Activated CD4-positive, alpha-beta T cell treated with anti-CD3 and anti-CD28 coated beads, Interleukin-2, amount 10 ng/mL, durations not matched to agents 7 days and 5 days (primary cell): ENCODE measurements around the gene MUC12. TPM values are rescaled to one million over a fixed set of nuclear protein-coding genes. Genes with fewer than 3 reads are reported as not detected.
"Not testable (repeated sequence)": the region's sequence is repeated elsewhere in the genome, so short reads cannot be mapped to it uniquely, and the experiment has no call there.

Experiments
- CTCF ChIA-PET: fragments of 350-600 bp; sonication (Branson Sonifier 250); formaldehyde crosslinking; loops from one replicate; lab custom pipeline; 2021; ENCODE audit warnings: antibody characterized with exemption; lab: Charles Lee
- POLR2A ChIA-PET: fragments of 350-600 bp; sonication (Branson Sonifier 250); formaldehyde crosslinking; loops from one replicate; lab custom pipeline; 2021; ENCODE audit warnings: antibody characterized with exemption; lab: Charles Lee
- DNase-seq: peaks from one replicate; pipeline ENCODE4 v3.0.0-alpha.2; 2020
- H3K27ac Mint-ChIP-seq: one replicate; pipeline ENCODE4 v1.8.0; 2021; ENCODE audit warnings: mild to moderate bottlenecking, moderate library complexity, mixed read lengths
- H3K27me3 Mint-ChIP-seq: one replicate; pipeline ENCODE4 v1.8.0; 2021; ENCODE audit warnings: mixed read lengths
- H3K36me3 Mint-ChIP-seq: one replicate; pipeline ENCODE4 v1.8.0; 2021; ENCODE audit warnings: low read depth, mixed read lengths
- H3K4me1 Mint-ChIP-seq: one replicate; pipeline ENCODE4 v1.8.0; 2021; ENCODE audit warnings: mixed read lengths
- H3K4me3 Mint-ChIP-seq: one replicate; pipeline ENCODE4 v1.8.0; 2021; ENCODE audit warnings: mild to moderate bottlenecking, moderate library complexity, mixed read lengths
- H3K9me3 Mint-ChIP-seq: one replicate; pipeline ENCODE4 v1.8.0; 2021; ENCODE audit warnings: mixed read lengths
- total RNA-seq, 2 experiments: library from RNA; stranded (reverse); gene quantifications; one replicate each; pipeline ENCODE4 v1.2.3, GENCODE V29; 2021

The MUC12 gene
- total RNA-seq, 2 experiments from 2014 or later: not detected

- no peak overlapping the region for H3K27ac Mint-ChIP-seq
- H3K4me3 Mint-ChIP-seq: no peak overlapping the region
- no peaks in the 10 kb centered on the region for H3K27me3 Mint-ChIP-seq
- no peaks in the 10 kb centered on the region for H3K9me3 Mint-ChIP-seq
- H3K36me3 Mint-ChIP-seq: no peaks in the 10 kb centered on the region
- POLR2A ChIA-PET: no interaction called here
- no peak for DNase-seq
- CTCF ChIA-PET: interaction anchor here (0.9 to 2.6 kb wide), 2 partner anchors 9 to 20 kb away, joined by 3 to 8 read pairs; partner anchors contain the start of gene MUC12
- no peaks in the 10 kb centered on the region for H3K4me1 Mint-ChIP-seq
Observed at GRCh38 chr7:100978300-100978699, 8.9 kb downstream of the MUC12 start.

GRCh38 chr7:100983451-100984187 is 14.3 kb downstream of the MUC12 start:
- ChIA-PET POLR2A (no interaction called here), CTCF (no interaction called here)

GRCh38 chr7:100984241-100984918 is 15.0 kb downstream of the MUC12 start:
- not testable (repeated sequence) for H3K9me3 Mint-ChIP-seq

More at GRCh38 chr7:100983451-100984187, 14.3 kb downstream of the MUC12 start:
- Mint-ChIP-seq H3K27ac (no peak overlapping the region), H3K36me3 (no peaks in the 10 kb centered on the region), H3K27me3 (peaks cover 2% of the 10 kb centered on the region), H3K4me1 (no peaks in the 10 kb centered on the region), H3K9me3 (no peaks in the 10 kb centered on the region), H3K4me3 (no peak overlapping the region)
- DNase-seq: no peak

GRCh38 chr7:100985033-100985797 is 15.8 kb downstream of the MUC12 start:
- H3K27ac Mint-ChIP-seq, POLR2A ChIA-PET, H3K27me3 Mint-ChIP-seq, H3K4me1 Mint-ChIP-seq, H3K4me3 Mint-ChIP-seq, H3K9me3 Mint-ChIP-seq, DNase-seq, H3K36me3 Mint-ChIP-seq, CTCF ChIA-PET: not testable (repeated sequence)

More at GRCh38 chr7:100984241-100984918, 15.0 kb downstream of the MUC12 start:
- H3K36me3 Mint-ChIP-seq, POLR2A ChIA-PET, DNase-seq, H3K4me1 Mint-ChIP-seq, H3K27me3 Mint-ChIP-seq, CTCF ChIA-PET, H3K4me3 Mint-ChIP-seq, H3K27ac Mint-ChIP-seq: not testable (repeated sequence)

GRCh38 chr7:100991631-100992030 is 22.3 kb downstream of the MUC12 start:
- CTCF ChIA-PET: interaction anchor here (0.6 kb wide), 2 partner anchors 191 to 1817 kb away, joined by 3 read pairs; no protein-coding TSS in a partner anchor
- H3K27ac Mint-ChIP-seq: no peak overlapping the region
- DNase-seq: no peak
- H3K4me1 Mint-ChIP-seq: no peaks in the 10 kb centered on the region
- POLR2A ChIA-PET: no interaction called here
- no peaks in the 10 kb centered on the region for H3K9me3 Mint-ChIP-seq
- H3K4me3 Mint-ChIP-seq: no peak overlapping the region
- no peaks in the 10 kb centered on the region for H3K36me3 Mint-ChIP-seq
- H3K27me3 Mint-ChIP-seq: no peaks in the 10 kb centered on the region

- H3K9me3 Mint-ChIP-seq, H3K4me3 Mint-ChIP-seq, H3K36me3 Mint-ChIP-seq, H3K27ac Mint-ChIP-seq, DNase-seq, H3K4me1 Mint-ChIP-seq, POLR2A ChIA-PET, H3K27me3 Mint-ChIP-seq: not testable (repeated sequence)
- CTCF ChIA-PET: interaction anchor here (0.6 kb wide), 1 partner anchor 190 kb away, joined by 3 read pairs; no protein-coding TSS in a partner anchor
Observed at GRCh38 chr7:100992280-100992679, 22.9 kb downstream of the MUC12 start.

- H3K4me3 Mint-ChIP-seq, POLR2A ChIA-PET: not testable (repeated sequence)
Observed at GRCh38 chr7:100994671-100995070, 25.3 kb downstream of the MUC12 start.

GRCh38 chr7:100998530-100998929 is 29.2 kb downstream of the MUC12 start:
- CTCF ChIA-PET: not testable (repeated sequence)

More at GRCh38 chr7:100994671-100995070, 25.3 kb downstream of the MUC12 start:
- H3K36me3 Mint-ChIP-seq, H3K27me3 Mint-ChIP-seq, DNase-seq, H3K27ac Mint-ChIP-seq, H3K9me3 Mint-ChIP-seq, CTCF ChIA-PET, H3K4me1 Mint-ChIP-seq: not testable (repeated sequence)

GRCh38 chr7:100999334-100999733 is 30.0 kb downstream of the MUC12 start:
- H3K27me3 Mint-ChIP-seq, H3K36me3 Mint-ChIP-seq, CTCF ChIA-PET, H3K27ac Mint-ChIP-seq, H3K4me1 Mint-ChIP-seq, H3K4me3 Mint-ChIP-seq, H3K9me3 Mint-ChIP-seq, DNase-seq, POLR2A ChIA-PET: not testable (repeated sequence)

More at GRCh38 chr7:100998530-100998929, 29.2 kb downstream of the MUC12 start:
- H3K4me1 Mint-ChIP-seq, H3K4me3 Mint-ChIP-seq, H3K36me3 Mint-ChIP-seq, DNase-seq, POLR2A ChIA-PET, H3K9me3 Mint-ChIP-seq, H3K27me3 Mint-ChIP-seq, H3K27ac Mint-ChIP-seq: not testable (repeated sequence)

- DNase-seq, H3K4me1 Mint-ChIP-seq, CTCF ChIA-PET, H3K4me3 Mint-ChIP-seq, H3K27me3 Mint-ChIP-seq, POLR2A ChIA-PET, H3K27ac Mint-ChIP-seq, H3K36me3 Mint-ChIP-seq, H3K9me3 Mint-ChIP-seq: not testable (repeated sequence)
Observed at GRCh38 chr7:101000025-101000424, 30.7 kb downstream of the MUC12 start.

GRCh38 chr7:101002333-101002732 is 33.0 kb downstream of the MUC12 start:
- DNase-seq, H3K4me1 Mint-ChIP-seq, POLR2A ChIA-PET, H3K27me3 Mint-ChIP-seq, CTCF ChIA-PET, H3K9me3 Mint-ChIP-seq, H3K4me3 Mint-ChIP-seq, H3K27ac Mint-ChIP-seq, H3K36me3 Mint-ChIP-seq: not testable (repeated sequence)

- POLR2A ChIA-PET, H3K36me3 Mint-ChIP-seq, DNase-seq, H3K9me3 Mint-ChIP-seq, H3K27ac Mint-ChIP-seq, H3K27me3 Mint-ChIP-seq, H3K4me1 Mint-ChIP-seq, H3K4me3 Mint-ChIP-seq: not testable (repeated sequence)
- CTCF ChIA-PET: interaction anchor here (0.6 kb wide), 1 partner anchor 15 kb away, joined by 5 read pairs; no protein-coding TSS in a partner anchor
Observed at GRCh38 chr7:101007361-101007760, 38.0 kb downstream of the MUC12 start.

GRCh38 chr7:101009629-101010028 is 40.3 kb downstream of the MUC12 start:
- CTCF ChIA-PET: no interaction called here
- no peak overlapping the region for H3K27ac Mint-ChIP-seq

More at GRCh38 chr7:101009629-101010028, 40.3 kb downstream of the MUC12 start:
- H3K36me3 Mint-ChIP-seq: no peaks in the 10 kb centered on the region
- H3K4me1 Mint-ChIP-seq: no peaks in the 10 kb centered on the region
- H3K27me3 Mint-ChIP-seq: no peaks in the 10 kb centered on the region
- H3K9me3 Mint-ChIP-seq: no peaks in the 10 kb centered on the region
- H3K4me3 Mint-ChIP-seq: no peak overlapping the region
- no peak for DNase-seq
- POLR2A ChIA-PET: no interaction called here
